Lung (tissue), 12 donors: ENCODE measurements around the gene SPATA20. TPM values are rescaled to one million over a fixed set of nuclear protein-coding genes. Genes with fewer than 3 reads are reported as not detected.

Experiments used
- ATAC-seq: fragments of 200-7000 bp; cut with Tn5 transposase; one replicate; pipeline ENCODE4 v1.9.1; 2020; ENCODE audit warnings: moderate number of reproducible peaks; ENCODE audit not compliant: insufficient read depth, low FRiP score
- DNase-seq, 3 donors: peaks; one replicate each; pipeline ENCODE4 v3.0.0-alpha.2; 2013 to 2017
- H3K27ac ChIP-seq, 2 donors: one replicate each; pipeline ENCODE4 v1.5.1; 2013; ENCODE audit warnings: mild to moderate bottlenecking in 2 of 2, moderate library complexity in 2 of 2, control low read depth in 1 of 2, inconsistent platforms in 1 of 2, low read depth in 1 of 2, low read length in 1 of 2
- H3K27me3 ChIP-seq, 3 donors: one replicate each; pipeline ENCODE4 v1.5.1; 2013; ENCODE audit warnings: low read length in 2 of 3; ENCODE audit not compliant: control insufficient read depth in 3 of 3, insufficient read depth in 3 of 3
- H3K36me3 ChIP-seq, 4 donors: one replicate each; pipeline ENCODE4 v1.5.1; 2013; ENCODE audit warnings: low read length in 4 of 4, mild to moderate bottlenecking in 1 of 4, moderate library complexity in 1 of 4; ENCODE audit not compliant: control insufficient read depth in 4 of 4, insufficient read depth in 4 of 4
- H3K4me1 ChIP-seq, 5 donors: one replicate each; pipeline ENCODE4 v1.5.1; 2013; ENCODE audit warnings: low read length in 5 of 5, mild to moderate bottlenecking in 2 of 5, moderate library complexity in 1 of 5; ENCODE audit not compliant: control insufficient read depth in 5 of 5, insufficient read depth in 5 of 5
- H3K4me3 ChIP-seq: one replicate; pipeline ENCODE4 v1.5.1; 2013; ENCODE audit warnings: mild to moderate bottlenecking, control low read depth, moderate library complexity
- H3K9ac ChIP-seq, 2 donors: one replicate each; pipeline ENCODE4 v1.5.1; 2013; ENCODE audit warnings: low read length in 2 of 2, control low read depth in 1 of 2; ENCODE audit not compliant: insufficient read depth in 1 of 2
- H3K9me3 ChIP-seq, 4 donors: one replicate each; pipeline ENCODE4 v1.5.1; 2013; ENCODE audit warnings: low read length in 3 of 4, mild to moderate bottlenecking in 1 of 4, moderate library complexity in 1 of 4; ENCODE audit not compliant: control insufficient read depth in 4 of 4, insufficient read depth in 3 of 4
- WGBS, 2 donors: extraction: QIAGEN DNeasy Blood & Tissue Kit; methylation state at CpG; one replicate each; pipeline ENCODE4 v1.1.7; 2013; 5-methylcytosine and 5-hydroxymethylcytosine counted together
- polyA plus RNA-seq, 2 donors: library from polyadenylated mRNA; stranded (reverse); fragments of 200-250 nt; gene quantifications; one replicate each; pipeline ENCODE4 v1.2.1, GENCODE V29; 2013
- total RNA-seq, 2 donors: library from RNA; depleted of rRNA in 1 of 2; stranded (reverse); fragments of >200 nt in 1 of 2; gene quantifications; one replicate each; pipeline ENCODE4 v1.2.1, GENCODE V29; 2014 to 2021
- TF ChIP-seq, protein P1 (sequence below): IDR thresholded peaks from 2 replicates; pipeline ENCODE4 v1.5.1; 2012; ENCODE audit warnings: mild to moderate bottlenecking; ENCODE audit errors: control extremely low read depth, extremely low read depth
- donor health status: control.
- donor health status: control.
- donor health status: Bipolar disorder and iron deficiency.
- donor health status: healthy.
- donor health status: DM: yes; HTN: yes; CAD: no.

Gene SPATA20
- total and polyA plus RNA-seq, 4 donors = 10.5 to 37.8 (median 29.0) TPM

- Histone ChIP-seq H3K4me1 (peaks cover 0 to 32% (median 10%) of the 10 kb centered on the region in 5 donors), H3K36me3 (no peaks in the 10 kb centered on the region), H3K9me3 (peaks cover 0 to 1% (median 0%) of the 10 kb centered on the region in 4 donors), H3K27ac (no peak overlapping the region), H3K9ac (no peak overlapping the region), H3K27me3 (peaks cover 0 to 4% (median 4%) of the 10 kb centered on the region in 3 donors), H3K4me3 (no peak overlapping the region)
- 85 to 86% methylated on average over 20 of the region's 20 CpGs for WGBS, 2 donors
- DNase-seq (no peak), ATAC-seq (no peak)
- TF ChIP-seq, protein P1, sequence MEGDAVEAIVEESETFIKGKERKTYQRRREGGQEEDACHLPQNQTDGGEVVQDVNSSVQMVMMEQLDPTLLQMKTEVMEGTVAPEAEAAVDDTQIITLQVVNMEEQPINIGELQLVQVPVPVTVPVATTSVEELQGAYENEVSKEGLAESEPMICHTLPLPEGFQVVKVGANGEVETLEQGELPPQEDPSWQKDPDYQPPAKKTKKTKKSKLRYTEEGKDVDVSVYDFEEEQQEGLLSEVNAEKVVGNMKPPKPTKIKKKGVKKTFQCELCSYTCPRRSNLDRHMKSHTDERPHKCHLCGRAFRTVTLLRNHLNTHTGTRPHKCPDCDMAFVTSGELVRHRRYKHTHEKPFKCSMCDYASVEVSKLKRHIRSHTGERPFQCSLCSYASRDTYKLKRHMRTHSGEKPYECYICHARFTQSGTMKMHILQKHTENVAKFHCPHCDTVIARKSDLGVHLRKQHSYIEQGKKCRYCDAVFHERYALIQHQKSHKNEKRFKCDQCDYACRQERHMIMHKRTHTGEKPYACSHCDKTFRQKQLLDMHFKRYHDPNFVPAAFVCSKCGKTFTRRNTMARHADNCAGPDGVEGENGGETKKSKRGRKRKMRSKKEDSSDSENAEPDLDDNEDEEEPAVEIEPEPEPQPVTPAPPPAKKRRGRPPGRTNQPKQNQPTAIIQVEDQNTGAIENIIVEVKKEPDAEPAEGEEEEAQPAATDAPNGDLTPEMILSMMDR = no peak
Measured at GRCh38 chr17:50537721-50538548, 9.0 kb upstream of the SPATA20 start.

- no peak overlapping the region for H3K27ac ChIP-seq
Measured at GRCh38 chr17:50538549-50539410, 8.2 kb upstream of the SPATA20 start.

DNA sequence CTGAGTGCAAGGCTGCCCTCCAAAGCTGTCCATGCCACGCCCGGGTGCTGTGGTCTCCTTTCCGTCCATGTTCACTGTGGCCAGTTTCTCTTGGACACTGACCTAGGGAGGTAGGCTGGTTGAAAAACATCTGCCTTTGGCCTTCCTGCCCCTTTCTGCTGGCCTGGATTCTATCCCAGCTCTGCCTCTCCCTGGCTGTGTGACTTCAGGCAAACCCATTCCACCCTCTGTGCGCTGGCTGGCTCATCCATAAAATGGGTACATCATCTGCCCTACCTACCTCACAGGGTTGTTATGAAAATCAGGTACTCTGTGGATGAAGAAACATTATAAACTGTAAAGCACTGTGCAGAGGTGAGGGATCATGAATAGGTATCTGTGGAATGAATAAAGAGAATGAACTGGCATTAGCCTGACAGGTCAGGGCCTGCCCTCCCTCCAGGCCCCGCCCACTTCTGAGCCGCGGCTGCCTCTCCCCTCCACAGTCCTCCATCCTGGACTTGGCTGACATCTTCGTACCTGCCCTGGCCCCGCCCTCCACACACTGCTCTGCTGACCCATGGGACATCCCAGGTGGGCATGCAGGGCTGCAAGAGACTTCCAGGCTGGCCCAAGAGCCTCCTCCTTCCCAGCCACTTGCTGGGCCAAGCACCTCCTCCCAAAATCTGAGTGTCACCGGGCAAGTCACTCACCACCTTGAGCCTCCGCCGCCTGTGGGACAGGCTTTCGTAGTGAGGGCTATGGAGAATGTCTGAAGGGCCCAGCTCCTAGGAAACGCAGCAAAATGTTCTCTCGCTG, 7.0 kb upstream of the SPATA20 start:
- Histone ChIP-seq H3K9ac (no peak overlapping the region), H3K36me3 (no peaks in the 10 kb centered on the region), H3K9me3 (no peaks in the 10 kb centered on the region), H3K4me3 (no peak overlapping the region), H3K27me3 (no peaks in the 10 kb centered on the region), H3K4me1 (peaks cover 0 to 21% (median 7%) of the 10 kb centered on the region in 5 donors), H3K27ac (no peak overlapping the region)
- WGBS, 2 donors = 75 to 81% methylated on average over 15 of the region's 15 CpGs
- ATAC-seq (no peak), DNase-seq (no peak)
- TF ChIP-seq, protein P1 = no peak

More at GRCh38 chr17:50538549-50539410, 8.2 kb upstream of the SPATA20 start:
- Histone ChIP-seq H3K36me3 (no peaks in the 10 kb centered on the region), H3K4me1 (peaks cover 0 to 29% (median 7%) of the 10 kb centered on the region in 5 donors), H3K9me3 (no peaks in the 10 kb centered on the region), H3K4me3 (no peak overlapping the region), H3K27me3 (no peaks in the 10 kb centered on the region), H3K9ac (no peak overlapping the region)
- ATAC-seq (no peak), DNase-seq (no peak)
- TF ChIP-seq, protein P1 = no peak
- WGBS, 2 donors = 85% methylated on average over 20 of the region's 20 CpGs
